Measurements from ENCODE around the gene WIPF2.

WIPF2 gene

GRCh38 chr17:40323391-40324381 lies 104.6 kb downstream of the WIPF2 start:
- H3K9me2 ChIP-seq (replicated peaks; ENCODE audit: insufficient read depth, low read length) = no peaks in the 10 kb centered on the region
- H3K4me2 ChIP-seq (ENCODE audit: low read depth, low read length, poor library complexity, severe bottlenecking) = peak overlapping the region; percentile 81
- H3K79me2 ChIP-seq (ENCODE audit: insufficient read depth, low read length) = peaks cover 61% of the 10 kb centered on the region
- no peaks in the 10 kb centered on the region for H3K36me3 ChIP-seq (ENCODE audit: low read length)
- no peak overlapping the region for H2AFZ ChIP-seq (ENCODE audit: low read depth, low read length, severe bottlenecking)
- no peaks in the 10 kb centered on the region for H4K20me1 ChIP-seq (ENCODE audit: low read depth, low read length)
- peak overlapping the region; percentile 87 for H3K27ac ChIP-seq (ENCODE audit: low read depth, low read length)
- H3K27me3 ChIP-seq (ENCODE audit: low read length) = no peaks in the 10 kb centered on the region
- peak overlapping the region; percentile 52 for H3K9ac ChIP-seq (ENCODE audit: low read length)
- H3K4me3 ChIP-seq (ENCODE audit: insufficient read depth, low read length, poor library complexity, severe bottlenecking) = peak overlapping the region; percentile 40
- H3F3A ChIP-seq (ENCODE audit: insufficient read depth) = peaks cover 29% of the 10 kb centered on the region
- no peaks in the 10 kb centered on the region for H3K9me3 ChIP-seq (ENCODE audit: insufficient read depth, low read length)
- TF ChIP-seq EZH2phosphoT487 (conservative IDR thresholded peaks at IDR 0.05; ENCODE audit: low read length) = no peak
- no peak for TF ChIP-seq CTCF (IDR thresholded peaks at IDR 0.05; ENCODE audit: insufficient read depth, low read length, poor library complexity, severe bottlenecking)

GRCh38 chr17:40325156-40326013 lies 106.3 kb downstream of the WIPF2 start:
- peaks cover 29% of the 10 kb centered on the region for H3F3A ChIP-seq (ENCODE audit: insufficient read depth)
- no peaks in the 10 kb centered on the region for H3K27me3 ChIP-seq (ENCODE audit: low read length)
- H3K4me2 ChIP-seq (ENCODE audit: low read depth, low read length, poor library complexity, severe bottlenecking) = peak overlapping the region; percentile 38
- H4K20me1 ChIP-seq (ENCODE audit: low read depth, low read length) = no peaks in the 10 kb centered on the region
- H3K4me3 ChIP-seq (ENCODE audit: insufficient read depth, low read length, poor library complexity, severe bottlenecking) = no peak overlapping the region
- no peak for TF ChIP-seq EZH2phosphoT487 (conservative IDR thresholded peaks at IDR 0.05; ENCODE audit: low read length)
- no peak for TF ChIP-seq CTCF (IDR thresholded peaks at IDR 0.05; ENCODE audit: insufficient read depth, low read length, poor library complexity, severe bottlenecking)
- no peak overlapping the region for H2AFZ ChIP-seq (ENCODE audit: low read depth, low read length, severe bottlenecking)
- no peaks in the 10 kb centered on the region for H3K36me3 ChIP-seq (ENCODE audit: low read length)
- no peaks in the 10 kb centered on the region for H3K9me2 ChIP-seq (replicated peaks; ENCODE audit: insufficient read depth, low read length)
- H3K79me2 ChIP-seq (ENCODE audit: insufficient read depth, low read length) = peaks cover 50% of the 10 kb centered on the region
- peak overlapping the region; percentile 61 for H3K27ac ChIP-seq (ENCODE audit: low read depth, low read length)
- H3K9ac ChIP-seq (ENCODE audit: low read length) = no peak overlapping the region
- H3K9me3 ChIP-seq (ENCODE audit: insufficient read depth, low read length) = no peaks in the 10 kb centered on the region

- Histone ChIP-seq H3K4me2 (ENCODE audit: low read depth, low read length, poor library complexity, severe bottlenecking) (peak overlapping the region; percentile 38), H3K9me3 (ENCODE audit: insufficient read depth, low read length) (no peaks in the 10 kb centered on the region), H3K79me2 (ENCODE audit: insufficient read depth, low read length) (peaks cover 41% of the 10 kb centered on the region), H2AFZ (ENCODE audit: low read depth, low read length, severe bottlenecking) (no peak overlapping the region), H3K27ac (ENCODE audit: low read depth, low read length) (peak overlapping the region; percentile 61), H4K20me1 (ENCODE audit: low read depth, low read length) (no peaks in the 10 kb centered on the region), H3K4me3 (ENCODE audit: insufficient read depth, low read length, poor library complexity, severe bottlenecking) (no peak overlapping the region), H3K27me3 (ENCODE audit: low read length) (no peaks in the 10 kb centered on the region), H3K36me3 (ENCODE audit: low read length) (no peaks in the 10 kb centered on the region), H3F3A (ENCODE audit: insufficient read depth) (peaks cover 24% of the 10 kb centered on the region), H3K9me2 (replicated peaks; ENCODE audit: insufficient read depth, low read length) (no peaks in the 10 kb centered on the region), H3K9ac (ENCODE audit: low read length) (no peak overlapping the region)
- no peak for TF ChIP-seq CTCF (IDR thresholded peaks at IDR 0.05; ENCODE audit: insufficient read depth, low read length, poor library complexity, severe bottlenecking)
- TF ChIP-seq EZH2phosphoT487 (conservative IDR thresholded peaks at IDR 0.05; ENCODE audit: low read length) = no peak
These were observed 107.1 kb downstream of the WIPF2 start for GRCh38 chr17:40326014-40326831.
